ENCODE results near the gene SPR. TPM values are rescaled to one million over a fixed set of nuclear protein-coding genes. Genes with fewer than 3 reads are reported as not detected.

Gene SPR
- total RNA-seq, 1 donor from 2014 or later: 24.2 TPM

DNA sequence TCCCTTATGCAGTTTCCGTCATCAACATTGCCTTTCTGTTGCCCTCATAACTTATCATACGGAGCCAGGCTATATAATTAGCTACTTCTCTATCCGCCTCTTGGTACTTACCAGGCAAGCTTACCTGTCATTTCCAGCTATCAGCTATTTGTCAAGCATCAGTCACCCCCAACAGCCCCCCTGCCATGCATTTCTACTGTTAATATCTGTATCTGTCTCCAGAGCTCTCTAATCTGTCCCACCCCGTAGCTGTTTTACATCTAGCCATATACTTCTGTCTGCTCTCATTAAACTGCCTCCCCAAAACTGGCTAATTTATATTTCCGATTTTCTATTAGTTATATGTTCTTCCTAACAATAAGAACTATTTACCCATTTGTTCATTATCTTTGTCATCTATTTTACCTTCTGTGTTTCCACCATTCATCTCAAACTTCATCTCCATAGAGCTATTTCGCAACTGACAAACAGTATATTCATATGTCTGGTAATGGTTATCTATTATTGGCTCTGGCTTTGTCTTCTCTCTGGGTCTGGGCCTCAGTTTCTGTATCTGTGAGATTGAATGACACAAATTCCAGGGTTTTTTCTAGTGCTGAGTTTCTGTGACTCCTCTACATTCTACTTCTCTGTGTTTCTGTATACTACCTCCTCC lies 39.7 kb downstream of the SPR start:
- no peak overlapping the region for H3K4me3 Mint-ChIP-seq (ENCODE audit: low read depth)
- DNase-seq (ENCODE audit: low spot score, unreplicated experiment): no peak
- H3K9me3 Mint-ChIP-seq (ENCODE audit: low read depth): no peaks in the 10 kb centered on the region
- H3K27ac Mint-ChIP-seq: no peak overlapping the region
- H3K36me3 Mint-ChIP-seq (ENCODE audit: insufficient read depth): no peaks in the 10 kb centered on the region
- peaks cover 1% of the 10 kb centered on the region for H3K4me1 Mint-ChIP-seq (ENCODE audit: low read depth)
- TF ChIP-seq, protein P1, sequence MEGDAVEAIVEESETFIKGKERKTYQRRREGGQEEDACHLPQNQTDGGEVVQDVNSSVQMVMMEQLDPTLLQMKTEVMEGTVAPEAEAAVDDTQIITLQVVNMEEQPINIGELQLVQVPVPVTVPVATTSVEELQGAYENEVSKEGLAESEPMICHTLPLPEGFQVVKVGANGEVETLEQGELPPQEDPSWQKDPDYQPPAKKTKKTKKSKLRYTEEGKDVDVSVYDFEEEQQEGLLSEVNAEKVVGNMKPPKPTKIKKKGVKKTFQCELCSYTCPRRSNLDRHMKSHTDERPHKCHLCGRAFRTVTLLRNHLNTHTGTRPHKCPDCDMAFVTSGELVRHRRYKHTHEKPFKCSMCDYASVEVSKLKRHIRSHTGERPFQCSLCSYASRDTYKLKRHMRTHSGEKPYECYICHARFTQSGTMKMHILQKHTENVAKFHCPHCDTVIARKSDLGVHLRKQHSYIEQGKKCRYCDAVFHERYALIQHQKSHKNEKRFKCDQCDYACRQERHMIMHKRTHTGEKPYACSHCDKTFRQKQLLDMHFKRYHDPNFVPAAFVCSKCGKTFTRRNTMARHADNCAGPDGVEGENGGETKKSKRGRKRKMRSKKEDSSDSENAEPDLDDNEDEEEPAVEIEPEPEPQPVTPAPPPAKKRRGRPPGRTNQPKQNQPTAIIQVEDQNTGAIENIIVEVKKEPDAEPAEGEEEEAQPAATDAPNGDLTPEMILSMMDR (IDR thresholded peaks at IDR 0.05; ENCODE audit: unreplicated experiment): no peak
- H3K27me3 Mint-ChIP-seq: peaks cover 22% of the 10 kb centered on the region

DNA sequence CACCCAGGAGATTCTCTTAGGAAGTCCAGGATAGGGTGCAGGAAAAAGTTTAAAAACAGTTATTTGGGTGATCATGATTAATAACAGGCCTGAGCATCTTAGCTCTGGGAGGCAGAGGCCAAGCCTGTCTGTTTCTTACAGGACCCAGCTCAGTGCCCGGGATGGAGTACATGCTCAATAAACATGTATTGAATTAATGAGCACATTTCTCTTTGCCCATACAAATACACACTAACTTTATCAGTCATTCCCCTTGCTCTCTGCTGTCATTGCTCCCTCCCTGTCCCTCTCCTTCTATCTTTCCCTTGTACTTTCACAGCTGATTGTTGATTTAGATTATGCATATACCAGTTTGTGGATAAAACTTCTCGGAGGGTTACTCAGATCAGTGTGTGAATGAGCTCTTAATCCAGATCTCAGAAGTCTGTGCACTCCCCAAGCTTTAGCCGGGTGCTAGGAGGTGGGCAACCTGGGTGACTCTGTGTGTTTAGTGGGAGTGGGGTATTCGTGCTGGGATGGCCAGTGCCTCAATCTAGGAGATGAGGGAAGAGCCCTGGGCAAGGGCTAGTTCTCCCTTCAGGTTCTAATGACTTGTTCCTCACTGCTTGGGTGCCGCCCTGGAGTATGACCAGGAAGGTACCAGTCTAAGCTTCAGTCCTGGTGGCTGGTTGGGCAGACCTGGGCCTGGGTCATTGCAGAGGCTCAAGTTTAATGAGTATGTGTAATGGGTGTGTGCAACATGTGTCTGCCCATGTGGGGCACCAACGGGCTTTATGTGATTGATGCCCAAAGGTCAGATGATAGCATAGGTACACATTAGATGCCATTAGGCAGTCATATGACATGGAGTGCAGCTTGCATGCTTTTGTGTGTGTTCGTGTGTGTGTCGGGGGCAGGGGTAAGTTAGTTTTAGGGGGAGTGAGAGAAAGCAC lies 40.7 kb downstream of the SPR start:
- Mint-ChIP-seq H3K4me1 (ENCODE audit: low read depth) (peaks cover 1% of the 10 kb centered on the region), H3K27me3 (peaks cover 19% of the 10 kb centered on the region)
- TF ChIP-seq, protein P1 (IDR thresholded peaks at IDR 0.05; ENCODE audit: unreplicated experiment): no peak

DNA sequence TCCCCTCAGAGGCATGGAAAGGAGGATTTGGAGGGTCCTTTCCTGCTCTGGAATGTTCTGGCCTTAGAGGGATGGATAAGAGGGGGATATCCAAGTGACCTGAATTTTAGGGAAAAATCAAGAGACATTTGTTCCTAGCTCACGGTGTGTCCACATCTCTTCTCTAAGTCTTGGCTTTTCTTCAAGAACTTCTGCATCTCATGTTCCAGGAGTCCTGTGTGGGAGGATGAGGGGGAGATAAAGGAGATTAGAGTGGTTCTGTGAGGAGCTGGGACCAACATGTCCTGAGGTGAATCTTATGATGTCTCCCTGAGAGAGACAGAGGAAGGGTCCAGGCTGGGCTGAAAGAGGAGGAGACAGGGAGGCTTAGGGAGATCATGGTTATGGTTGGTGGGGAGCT lies 41.8 kb downstream of the SPR start:
- TF ChIP-seq, protein P1 (IDR thresholded peaks at IDR 0.05; ENCODE audit: unreplicated experiment): no peak
- Mint-ChIP-seq H3K4me1 (ENCODE audit: low read depth) (no peaks in the 10 kb centered on the region), H3K27ac (no peak overlapping the region), H3K36me3 (ENCODE audit: insufficient read depth) (no peaks in the 10 kb centered on the region), H3K4me3 (ENCODE audit: low read depth) (no peak overlapping the region), H3K9me3 (ENCODE audit: low read depth) (no peaks in the 10 kb centered on the region), H3K27me3 (peaks cover 12% of the 10 kb centered on the region)
- DNase-seq (ENCODE audit: low spot score, unreplicated experiment): no peak

More for the DNA sequence above, 40.7 kb downstream of the SPR start:
- Mint-ChIP-seq H3K9me3 (ENCODE audit: low read depth) (no peaks in the 10 kb centered on the region), H3K36me3 (ENCODE audit: insufficient read depth) (no peaks in the 10 kb centered on the region), H3K27ac (no peak overlapping the region), H3K4me3 (ENCODE audit: low read depth) (no peak overlapping the region)
- no peak for DNase-seq (ENCODE audit: low spot score, unreplicated experiment)

DNA sequence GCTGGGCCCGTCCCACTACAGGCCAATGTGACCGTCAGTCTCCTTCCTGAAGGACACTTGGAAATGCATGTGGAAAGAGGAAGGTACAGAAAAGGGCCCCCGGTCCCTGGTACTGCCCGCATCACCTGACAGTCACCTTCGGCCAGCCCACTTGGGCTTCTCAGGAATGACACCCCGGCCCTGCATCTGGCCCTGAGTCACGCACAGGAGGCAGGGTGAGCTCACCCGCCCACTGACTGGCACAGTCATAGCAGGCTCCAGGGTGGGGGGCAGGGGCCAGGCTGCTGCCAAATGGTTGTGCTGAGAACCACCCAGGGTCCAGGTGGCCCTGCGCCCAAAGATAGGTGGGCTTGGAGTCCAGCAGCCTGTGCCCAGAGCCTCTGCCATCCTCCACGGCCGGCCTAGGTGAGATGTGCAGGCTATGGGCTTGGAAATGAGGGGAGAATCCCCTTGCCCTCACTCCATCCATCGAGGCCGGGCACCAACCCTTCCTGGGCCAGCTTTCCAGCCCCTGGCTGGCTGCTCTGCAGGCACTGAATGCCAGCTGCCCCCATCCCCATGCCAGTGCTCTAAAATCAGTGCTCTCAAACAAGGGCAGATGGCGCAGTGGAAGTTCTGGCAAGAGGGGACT lies 44.2 kb downstream of the SPR start:
- DNase-seq (ENCODE audit: low spot score, unreplicated experiment): no peak
- Mint-ChIP-seq H3K9me3 (ENCODE audit: low read depth) (no peaks in the 10 kb centered on the region), H3K27me3 (peaks cover 29% of the 10 kb centered on the region), H3K27ac (no peak overlapping the region), H3K36me3 (ENCODE audit: insufficient read depth) (no peaks in the 10 kb centered on the region), H3K4me1 (ENCODE audit: low read depth) (peaks cover 1% of the 10 kb centered on the region), H3K4me3 (ENCODE audit: low read depth) (no peak overlapping the region)
- TF ChIP-seq, protein P1 (IDR thresholded peaks at IDR 0.05; ENCODE audit: unreplicated experiment): no peak

DNA sequence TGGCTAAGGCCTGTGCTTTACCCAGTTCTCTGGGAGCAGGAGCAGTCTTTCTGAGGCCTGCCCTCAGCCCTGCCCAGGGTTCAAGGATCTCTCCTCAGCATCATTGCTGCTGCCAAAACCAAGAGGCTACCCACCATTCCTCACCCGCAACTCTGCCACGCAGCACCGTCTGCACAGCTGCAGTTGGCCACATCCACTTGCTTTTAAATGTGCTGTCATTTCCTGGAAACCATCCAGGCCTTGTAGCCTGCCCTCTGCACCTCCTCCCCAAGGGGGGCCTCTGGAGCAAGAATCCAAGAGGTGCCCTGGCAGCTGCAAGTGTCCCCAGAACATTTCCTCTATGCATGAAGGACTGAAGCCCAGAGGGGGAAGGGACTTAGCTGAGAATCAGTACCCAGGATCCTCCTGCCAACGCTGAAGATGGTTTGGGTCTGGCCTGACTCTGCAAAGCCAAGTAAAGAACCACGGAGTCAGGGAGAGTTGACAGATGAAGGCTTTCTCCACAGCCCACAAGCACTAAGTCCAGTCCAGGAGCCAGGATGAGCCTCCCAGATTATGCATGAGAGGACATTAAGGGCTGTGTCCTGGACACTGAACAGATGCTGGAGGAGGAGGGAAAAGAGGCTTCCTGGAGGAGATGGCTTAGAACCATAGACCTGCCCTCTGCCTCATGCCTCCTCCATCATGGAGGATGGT lies 45.0 kb downstream of the SPR start:
- Mint-ChIP-seq H3K9me3 (ENCODE audit: low read depth) (no peaks in the 10 kb centered on the region), H3K4me3 (ENCODE audit: low read depth) (no peak overlapping the region), H3K27ac (no peak overlapping the region), H3K36me3 (ENCODE audit: insufficient read depth) (no peaks in the 10 kb centered on the region), H3K4me1 (ENCODE audit: low read depth) (peaks cover 1% of the 10 kb centered on the region), H3K27me3 (peaks cover 29% of the 10 kb centered on the region)
- no peak for DNase-seq (ENCODE audit: low spot score, unreplicated experiment)
- TF ChIP-seq, protein P1 (IDR thresholded peaks at IDR 0.05; ENCODE audit: unreplicated experiment): no peak
